Lower leg skin (tissue), 4 donors: ENCODE results near the gene FLAD1. TPM values are rescaled to one million over a fixed set of nuclear protein-coding genes. Genes with fewer than 3 reads are reported as not detected.

Experiments
- DNase-seq, 2 donors: peaks; one replicate each; pipeline ENCODE4 v3.0.0-alpha.2; 2019; ENCODE audit warnings: low spot score in 2 of 2
- H3K4me3 ChIP-seq: fragments of 200-600 bp; sonication (generic); 2 replicates; pipeline ENCODE4 v1.5.1; 2017; ENCODE audit warnings: mild to moderate bottlenecking, low read depth; ENCODE audit not compliant: poor library complexity, severe bottlenecking
- POLR2A ChIP-seq, 2 donors: fragments of 450-650 bp; IDR thresholded peaks; one replicate each; pipeline ENCODE4 v1.6.1; 2016 to 2017; ENCODE audit warnings: antibody characterized with exemption in 2 of 2, mild to moderate bottlenecking in 1 of 2, moderate library complexity in 1 of 2
- WGBS, 2 donors: methylation state at CpG; one replicate each; pipeline ENCODE4 v1.1.5; 2018; 5-methylcytosine and 5-hydroxymethylcytosine counted together
- intact Hi-C: fragments of 100-400 bp; cut with DNase I; formaldehyde crosslinking; loops from one replicate; pipeline ENCODE4 v1.15.0; 2023; ENCODE audit warnings: low total_unique reads
- total RNA-seq, 4 donors: library from RNA; depleted of rRNA; stranded (reverse); fragments of >200 nt; gene quantifications; one replicate each; pipeline ENCODE4 v1.1.0, GENCODE V29; 2016
- TF ChIP-seq, protein P1 (sequence below), 3 donors: fragments of 450-650 bp; IDR thresholded peaks; one replicate each; pipeline ENCODE4 v1.5.1; 2016; ENCODE audit warnings: antibody characterized with exemption in 3 of 3, mild to moderate bottlenecking in 3 of 3, moderate library complexity in 2 of 3

Gene FLAD1
- total RNA-seq, 4 donors from 2014 or later, result 38.7 to 45.3 (median 41.6) TPM

DNA sequence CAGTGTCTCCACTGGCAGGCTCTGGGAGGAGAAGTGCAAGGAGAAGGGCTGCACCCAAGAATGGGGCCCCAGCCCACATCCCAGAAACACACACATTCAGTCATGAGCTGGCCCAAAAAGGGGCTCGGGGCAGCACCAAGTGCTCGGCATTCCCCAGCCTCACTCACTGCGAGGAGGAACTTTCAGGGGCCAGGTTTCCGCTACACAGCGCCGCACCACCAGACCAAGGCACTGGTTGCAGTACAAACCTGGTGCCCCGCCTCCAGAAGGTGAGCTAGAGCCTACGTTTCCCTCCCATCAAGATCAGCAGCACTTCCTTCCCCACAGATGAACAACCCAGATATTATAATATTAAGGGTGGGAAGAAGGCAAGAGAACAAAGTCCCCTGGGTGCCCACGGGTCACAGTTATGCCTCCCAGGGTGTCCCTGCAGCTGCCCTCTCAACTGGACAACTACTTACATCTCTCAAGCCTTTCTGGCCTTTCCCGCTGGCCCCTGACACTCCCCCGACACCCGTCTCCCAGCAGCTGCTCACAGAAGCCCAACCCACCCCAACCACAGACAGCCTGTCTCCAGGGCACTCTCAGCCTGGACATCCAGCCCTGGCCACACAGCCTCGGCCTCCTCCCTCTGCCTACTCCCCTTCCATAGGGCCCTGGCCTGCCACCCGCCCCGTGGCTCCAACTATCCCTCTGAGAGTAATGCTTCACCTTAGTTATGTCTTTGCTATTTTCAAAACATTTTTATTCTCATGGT, 31.1 kb upstream of the FLAD1 start:
- TF ChIP-seq POLR2A (IDR thresholded peaks at IDR 0.05), result no peak
- TF ChIP-seq, protein P1, sequence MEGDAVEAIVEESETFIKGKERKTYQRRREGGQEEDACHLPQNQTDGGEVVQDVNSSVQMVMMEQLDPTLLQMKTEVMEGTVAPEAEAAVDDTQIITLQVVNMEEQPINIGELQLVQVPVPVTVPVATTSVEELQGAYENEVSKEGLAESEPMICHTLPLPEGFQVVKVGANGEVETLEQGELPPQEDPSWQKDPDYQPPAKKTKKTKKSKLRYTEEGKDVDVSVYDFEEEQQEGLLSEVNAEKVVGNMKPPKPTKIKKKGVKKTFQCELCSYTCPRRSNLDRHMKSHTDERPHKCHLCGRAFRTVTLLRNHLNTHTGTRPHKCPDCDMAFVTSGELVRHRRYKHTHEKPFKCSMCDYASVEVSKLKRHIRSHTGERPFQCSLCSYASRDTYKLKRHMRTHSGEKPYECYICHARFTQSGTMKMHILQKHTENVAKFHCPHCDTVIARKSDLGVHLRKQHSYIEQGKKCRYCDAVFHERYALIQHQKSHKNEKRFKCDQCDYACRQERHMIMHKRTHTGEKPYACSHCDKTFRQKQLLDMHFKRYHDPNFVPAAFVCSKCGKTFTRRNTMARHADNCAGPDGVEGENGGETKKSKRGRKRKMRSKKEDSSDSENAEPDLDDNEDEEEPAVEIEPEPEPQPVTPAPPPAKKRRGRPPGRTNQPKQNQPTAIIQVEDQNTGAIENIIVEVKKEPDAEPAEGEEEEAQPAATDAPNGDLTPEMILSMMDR (IDR thresholded peaks at IDR 0.05), result no peak
- 72 to 77% methylated on average over 15 of the region's 15 CpGs for WGBS, 2 donors
- no peak overlapping the region for H3K4me3 ChIP-seq
- intact Hi-C loops, result loop anchor here (10.0 kb wide), 1 partner anchor 103 kb away; the partner anchor contains the start of gene ADAM15
- no peak for DNase-seq

DNA sequence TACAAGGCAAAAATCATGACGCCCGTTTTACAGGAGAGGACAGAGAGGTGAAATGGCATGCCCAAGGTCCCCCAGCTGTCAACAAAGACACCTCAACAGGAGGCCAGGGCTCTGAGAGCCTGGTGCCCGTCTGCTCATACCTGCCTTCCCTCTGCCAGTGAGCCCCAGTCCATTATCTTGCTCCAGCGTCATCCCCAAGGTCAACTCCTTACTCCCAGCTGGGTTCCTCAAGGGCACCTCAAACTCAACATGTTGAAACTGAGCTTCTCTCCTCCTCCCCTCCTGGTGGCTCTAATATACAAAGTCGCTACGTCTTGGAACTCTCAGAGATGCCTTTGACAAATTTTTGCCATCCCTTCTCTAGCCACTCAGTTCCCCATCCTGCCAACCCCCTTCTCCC, 30.5 kb upstream of the FLAD1 start:
- H3K4me3 ChIP-seq, result no peak overlapping the region
- TF ChIP-seq POLR2A (IDR thresholded peaks at IDR 0.05), result no peak
- TF ChIP-seq, protein P1 (IDR thresholded peaks at IDR 0.05), result no peak
- intact Hi-C loops, result loop anchor here (10.0 kb wide), 1 partner anchor 102 kb away; the partner anchor contains the start of gene ADAM15
- 82 to 86% methylated on average over 6 of the region's 6 CpGs for WGBS, 2 donors
- DNase-seq, result no peak

DNA sequence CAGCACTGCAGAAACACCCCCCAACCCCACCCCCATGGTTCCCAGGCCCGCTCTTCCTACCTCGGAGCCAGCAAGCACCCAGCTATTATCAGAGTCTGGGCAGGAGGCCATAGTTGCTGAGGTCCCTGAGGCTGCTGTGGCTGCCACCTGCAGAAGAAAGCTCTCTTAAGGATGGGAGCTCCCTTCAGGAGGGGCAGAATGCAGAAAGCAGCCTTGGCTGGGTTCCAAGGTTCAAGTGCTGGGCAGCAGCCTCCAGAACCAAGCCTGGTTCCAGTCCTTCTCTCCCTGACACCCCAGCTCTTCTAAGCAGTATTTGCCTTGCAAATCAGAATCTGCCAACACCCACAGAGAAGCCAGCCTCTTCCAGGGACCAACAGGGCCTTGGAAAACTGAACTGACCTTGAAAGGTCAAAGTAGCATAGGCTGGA, 29.5 kb upstream of the FLAD1 start:
- H3K4me3 ChIP-seq, result no peak overlapping the region
- intact Hi-C loops, result loop anchor here (10.0 kb wide), 1 partner anchor 101 kb away; the partner anchor contains the start of gene ADAM15
- WGBS, 2 donors, result 67 to 100% methylated on average over 1 to 2 of the region's 2 CpGs
- no peak for DNase-seq
- TF ChIP-seq, protein P1 (IDR thresholded peaks at IDR 0.05), result no peak
- TF ChIP-seq POLR2A (IDR thresholded peaks at IDR 0.05), result no peak

DNA sequence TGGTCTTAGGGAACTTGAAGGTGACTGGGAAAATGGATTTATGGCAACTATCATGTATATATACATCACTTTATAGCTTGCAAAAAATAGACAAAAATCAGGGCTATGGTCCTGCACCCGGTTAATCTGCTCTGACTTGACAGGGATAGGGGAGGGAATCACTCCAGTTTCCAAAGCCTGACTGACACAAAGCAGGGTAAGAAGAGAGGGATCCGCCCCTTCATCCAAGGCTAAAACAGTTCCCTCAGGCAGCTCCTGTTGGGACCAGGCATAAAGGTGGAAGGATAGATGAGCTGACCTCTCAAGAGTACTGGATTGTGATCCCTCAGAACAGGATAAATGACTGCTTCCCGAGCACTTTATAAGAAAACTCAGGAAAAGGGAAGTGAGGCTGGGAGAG, 28.6 kb upstream of the FLAD1 start:
- DNase-seq, result no peak
- no peak for TF ChIP-seq POLR2A (IDR thresholded peaks at IDR 0.05)
- TF ChIP-seq, protein P1 (IDR thresholded peaks at IDR 0.05), result no peak
- intact Hi-C loops, result loop anchor here (10.0 kb wide), 1 partner anchor 100 kb away; the partner anchor contains the start of gene ADAM15
- no peak overlapping the region for H3K4me3 ChIP-seq
- WGBS, 2 donors, result 61 to 68% methylated on average over 3 of the region's 3 CpGs

DNA sequence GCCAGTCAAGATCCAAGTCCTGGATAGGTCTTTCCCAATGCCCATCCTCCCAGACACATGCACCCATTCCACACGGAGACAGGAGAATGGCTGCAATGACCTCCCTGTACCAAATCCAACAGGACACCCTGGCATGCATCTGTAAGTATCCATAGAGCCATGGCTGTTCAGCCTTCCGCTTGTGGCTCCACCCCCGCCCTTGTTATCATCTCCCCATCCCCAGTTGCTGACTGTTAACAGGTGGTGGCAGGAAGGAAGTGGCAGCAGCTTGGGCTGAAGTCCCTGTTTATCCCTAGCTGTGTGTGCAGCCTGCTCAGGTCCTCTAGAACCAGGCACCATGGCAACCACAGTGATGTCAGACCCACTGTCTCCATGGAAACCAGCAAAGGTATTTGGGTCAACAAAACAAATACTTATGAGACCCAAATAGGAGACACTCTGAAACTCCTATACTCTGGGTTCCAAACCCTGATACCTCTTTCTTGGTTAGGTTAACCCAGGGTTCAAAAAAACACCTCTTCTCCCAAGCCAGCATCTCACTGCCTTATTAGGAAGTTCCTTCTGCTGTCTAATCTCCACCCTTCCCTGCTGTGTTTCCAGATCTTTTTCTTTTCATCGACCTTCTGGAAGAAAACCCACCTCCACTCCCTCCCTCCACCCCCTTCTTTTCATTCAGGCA, 28.0 kb upstream of the FLAD1 start:
- TF ChIP-seq POLR2A (IDR thresholded peaks at IDR 0.05), result no peak
- TF ChIP-seq, protein P1 (IDR thresholded peaks at IDR 0.05), result no peak
- 17 to 21% methylated on average over 4 of the region's 4 CpGs for WGBS, 2 donors
- peak overlapping the region; percentile 45 for H3K4me3 ChIP-seq
- intact Hi-C loops, result loop anchor here (10.0 kb wide), 1 partner anchor 100 kb away; the partner anchor contains the start of gene ADAM15
- DNase-seq, result no peak
